ENCODE measurements around the gene SLC25A23.

- no peak for TF ChIP-seq CTCF (IDR thresholded peaks at IDR 0.05)
- TF ChIP-seq ZFX (IDR thresholded peaks at IDR 0.05; ENCODE audit: borderline replicate concordance), result no peak
These were observed 11.5 kb downstream of the SLC25A23 start for GRCh38 chr19:6448045-6448444.
